HG02759 (cell line): Measurements from ENCODE around the gene OLFM2.
"Not testable (repeated sequence)": the region's sequence is repeated elsewhere in the genome, so short reads cannot be mapped to it uniquely, and the experiment has no call there.

Experiments
- ATAC-seq: cut with Tn5 transposase; IDR thresholded peaks from one replicate; pipeline ENCODE4 v1.9.1; 2021; ENCODE audit warnings: mild to moderate bottlenecking, moderate library complexity; ENCODE audit not compliant: unreplicated experiment

The OLFM2 gene

DNA sequence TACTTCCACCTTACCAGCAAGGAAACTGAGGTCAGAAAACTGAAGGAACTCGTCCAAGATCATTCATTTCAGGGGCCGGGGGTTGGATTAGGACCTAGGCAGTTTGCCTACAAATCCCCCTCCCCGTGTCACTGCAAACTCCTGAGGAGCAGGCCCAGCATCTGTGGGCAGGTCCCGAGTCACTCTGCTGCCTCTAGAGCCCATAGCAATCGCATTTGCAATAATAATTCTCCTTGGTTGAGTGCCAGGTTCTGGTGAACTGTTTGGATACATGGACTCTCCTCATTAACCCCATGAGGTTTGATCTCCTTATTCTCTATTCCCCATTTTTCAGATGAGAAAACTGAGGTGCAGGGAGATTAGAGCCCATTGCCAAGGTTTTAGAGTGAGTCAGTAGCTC, 100.3 kb downstream of the OLFM2 start:
- ATAC-seq: no peak

DNA sequence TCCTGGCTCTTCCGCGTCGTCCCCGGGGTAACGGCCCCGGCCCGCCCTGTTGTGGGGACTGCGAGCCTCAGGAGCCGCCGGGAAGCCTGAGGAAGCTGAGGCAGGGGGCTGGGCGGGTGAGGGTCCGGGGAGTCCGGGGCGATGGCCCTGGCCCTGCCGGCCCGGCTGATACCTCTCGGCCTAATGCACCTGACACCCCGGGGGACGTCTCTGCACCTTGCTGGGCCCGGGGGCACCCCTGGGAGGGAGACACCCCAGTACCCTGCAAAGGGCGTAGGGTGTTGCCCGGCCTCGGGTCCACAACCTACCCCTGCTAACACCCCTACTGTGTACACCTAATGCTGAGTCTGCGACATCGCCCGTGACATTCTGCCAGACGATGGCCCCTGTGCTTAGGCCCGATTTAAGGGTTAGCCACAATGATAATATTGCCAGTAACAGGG, 100.8 kb downstream of the OLFM2 start:
- ATAC-seq: peak; percentile 23

DNA sequence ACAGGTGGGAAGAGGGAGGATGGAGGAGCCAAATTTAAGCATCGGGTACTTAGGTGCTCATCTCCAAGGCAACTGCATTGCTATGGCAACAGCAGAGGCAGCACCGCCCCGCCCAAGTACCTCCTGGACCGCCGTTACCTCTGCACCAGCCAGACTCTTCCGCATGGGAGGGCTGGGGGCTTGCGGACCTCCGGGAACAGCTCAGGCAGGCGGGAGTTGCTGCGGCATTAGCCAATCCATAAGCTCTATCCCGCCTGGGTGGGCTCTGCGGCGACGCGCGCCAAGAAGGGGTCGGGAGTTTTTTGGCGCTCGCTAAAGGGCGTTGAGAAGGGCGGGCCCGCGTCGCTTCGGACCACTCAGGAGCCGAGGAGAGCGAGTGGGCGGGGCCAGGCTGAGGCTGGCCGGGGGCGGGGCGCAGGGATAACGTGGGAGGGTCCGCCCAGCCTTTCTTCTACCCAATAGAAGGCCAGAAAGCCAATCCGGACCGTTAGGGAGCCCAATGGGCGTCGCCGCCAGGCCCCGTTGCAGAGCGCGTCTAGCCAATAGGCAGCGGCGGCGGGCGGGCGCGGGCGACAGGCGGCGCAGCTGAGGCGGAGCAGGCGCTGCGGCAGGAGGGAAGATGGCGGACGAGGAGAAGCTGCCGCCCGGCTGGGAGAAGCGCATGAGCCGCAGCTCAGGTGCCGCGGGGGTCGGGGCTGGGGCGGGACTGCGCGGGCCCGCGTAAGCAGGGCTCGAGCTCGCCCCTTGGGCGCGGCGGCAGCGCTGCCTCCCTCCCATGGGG, 101.4 kb downstream of the OLFM2 start, which contains the start of gene PIN1:
Gene PIN1, plus strand, starts transcription at position 593 of the 781 bp plus-strand sequence. Its CDS starts 27 bp downstream, at position 620.
- peak; percentile 96 for ATAC-seq

DNA sequence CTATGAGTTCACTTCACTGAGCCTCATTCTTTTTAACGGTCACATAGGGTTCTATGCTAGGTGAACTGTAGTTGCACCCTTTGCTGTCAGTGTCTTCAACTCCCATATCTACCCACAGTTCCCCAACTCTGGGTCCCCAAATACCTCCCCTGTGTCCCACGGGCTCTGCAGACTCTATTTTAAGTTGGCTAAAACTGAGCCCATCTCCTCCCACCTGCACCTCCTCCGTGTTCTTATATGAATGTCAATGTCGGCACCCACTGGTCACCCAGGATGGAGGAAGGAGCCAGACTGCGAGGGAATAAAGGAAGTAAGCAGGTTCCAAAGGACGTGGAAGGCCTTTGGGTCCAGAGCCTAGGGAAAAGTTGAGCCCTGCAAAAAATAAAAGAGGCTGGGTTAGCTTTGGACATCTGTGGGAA, 102.0 kb downstream of the OLFM2 start:
- no peak for ATAC-seq

DNA sequence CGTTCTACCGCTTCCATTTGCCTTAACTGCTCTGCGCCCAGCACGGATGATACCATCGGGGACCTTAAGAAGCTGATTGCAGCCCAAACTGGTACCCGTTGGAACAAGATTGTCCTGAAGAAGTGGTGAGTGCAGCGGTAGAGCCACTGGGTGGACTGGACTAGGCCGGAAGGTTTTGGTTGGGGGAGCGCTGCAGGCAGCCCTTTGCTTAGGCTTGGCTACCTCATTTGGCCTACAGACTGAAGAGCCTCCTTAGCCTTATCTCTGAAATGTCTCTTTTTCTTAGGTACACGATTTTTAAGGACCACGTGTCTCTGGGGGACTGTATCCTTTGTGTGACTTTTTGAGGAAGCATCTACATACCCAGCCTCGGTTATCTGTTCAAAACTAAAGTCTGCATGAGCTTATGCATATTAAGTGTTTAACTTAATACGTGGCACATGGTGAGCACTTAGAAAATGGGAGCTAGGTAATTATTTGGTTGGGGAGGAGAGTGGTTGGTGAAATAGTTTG, 107.7 kb downstream of the OLFM2 start:
- ATAC-seq: no peak

DNA sequence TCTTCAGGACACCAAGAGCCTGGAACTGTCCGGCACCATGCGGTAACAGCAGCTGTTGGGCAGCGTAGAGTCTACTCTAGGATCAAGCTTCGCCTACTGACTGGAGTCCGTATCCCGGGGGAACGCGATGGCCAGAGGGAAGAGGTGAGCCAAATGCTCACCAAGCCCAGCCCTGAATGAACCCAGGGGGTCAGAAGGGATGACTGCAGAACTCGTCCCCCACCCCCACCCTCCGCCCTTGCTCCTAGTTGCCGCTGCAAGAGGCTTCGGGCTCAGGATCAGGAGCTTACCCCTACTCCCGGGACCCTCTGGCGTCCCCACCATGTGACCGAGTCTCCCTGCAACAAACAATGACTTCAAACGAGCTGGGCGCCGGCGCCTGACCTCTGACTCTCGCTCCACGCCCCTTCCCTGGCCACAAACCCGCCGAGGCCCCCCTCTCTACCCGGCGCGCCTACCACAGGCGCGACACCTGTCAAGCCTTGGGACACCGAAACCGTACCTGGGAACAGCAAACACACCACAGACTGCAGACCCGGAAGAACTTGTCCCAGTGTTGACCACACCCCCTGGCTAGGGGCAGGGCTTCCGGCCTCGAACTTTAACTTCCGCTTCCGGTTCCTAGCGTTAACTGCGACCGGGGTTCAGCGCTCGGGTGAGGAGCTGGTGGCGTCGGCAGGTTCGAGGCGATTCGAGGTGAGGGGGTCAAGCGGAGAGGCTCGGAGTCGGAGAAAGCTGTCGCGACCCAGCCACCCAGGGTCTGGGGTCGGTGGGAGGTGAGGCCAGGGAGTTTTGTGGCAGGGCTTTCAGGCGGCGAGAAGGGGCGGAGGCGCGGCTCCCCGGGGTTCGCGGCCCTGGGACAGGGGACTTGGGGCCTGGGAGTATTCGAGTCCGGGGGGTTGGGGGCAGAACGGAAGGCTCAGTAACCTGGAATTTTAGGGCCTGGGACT, 108.8 kb downstream of the OLFM2 start, which contains the start of gene UBL5:
Gene UBL5, plus strand, starts transcription at position 630 of the 950 bp plus-strand sequence. CDS start 420 bp downstream, outside the sequence.
- ATAC-seq: peak; percentile 94

DNA sequence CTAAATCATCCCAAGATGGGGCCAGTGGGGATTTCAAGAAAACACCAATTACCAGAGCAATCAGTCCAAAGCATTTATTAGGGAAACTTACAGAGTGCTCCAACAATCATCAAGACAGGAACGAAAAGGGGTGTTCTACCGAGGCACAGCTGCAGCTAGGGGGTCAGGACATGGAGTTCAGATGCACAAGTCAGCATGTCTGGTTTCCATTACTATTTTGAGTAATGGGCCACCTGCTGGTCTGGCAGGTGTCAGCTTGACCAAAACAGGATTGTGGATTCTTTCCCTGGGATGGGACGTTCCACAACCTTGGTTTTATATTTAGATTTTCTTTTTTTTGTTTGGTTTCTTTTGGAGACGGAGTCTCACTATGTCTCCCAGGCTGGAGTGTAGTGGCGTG, 112.5 kb downstream of the OLFM2 start:
- no peak for ATAC-seq

DNA sequence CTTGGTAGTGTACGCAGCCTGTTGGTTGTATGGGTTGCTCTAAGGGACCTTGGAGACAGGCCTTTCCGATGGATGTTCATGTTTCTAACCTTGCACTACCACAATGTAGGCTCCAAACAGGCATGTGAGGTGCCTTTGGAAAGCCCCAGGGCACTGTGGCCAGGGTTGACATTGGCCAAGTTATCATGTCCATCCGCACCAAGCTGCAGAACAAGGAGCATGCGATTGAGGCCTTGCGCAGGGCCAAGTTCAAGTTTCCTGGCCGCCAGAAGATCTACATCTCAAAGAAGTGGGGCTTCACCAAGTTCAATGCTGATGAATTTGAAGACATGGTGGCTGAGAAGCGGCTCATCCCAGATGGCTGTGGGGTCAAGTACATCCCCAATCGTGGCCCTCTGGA, 116.3 kb downstream of the OLFM2 start:
- ATAC-seq: not testable (repeated sequence)

DNA sequence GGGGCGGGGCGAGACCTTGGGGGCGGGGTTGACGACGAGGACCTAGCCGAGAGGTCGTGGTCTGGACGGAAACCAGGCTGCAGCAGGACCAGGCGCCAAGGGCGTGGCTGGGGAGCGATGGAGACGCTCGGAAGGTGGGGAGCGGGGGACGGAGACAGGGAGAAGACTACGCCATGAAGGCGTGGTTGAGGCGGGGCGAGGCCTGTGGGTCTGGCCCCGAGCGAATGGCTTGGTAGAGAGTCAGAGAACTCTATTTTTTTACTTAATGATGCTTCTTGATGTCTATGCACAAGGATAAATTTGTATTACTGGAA, 116.8 kb downstream of the OLFM2 start:
- ATAC-seq: no peak

DNA sequence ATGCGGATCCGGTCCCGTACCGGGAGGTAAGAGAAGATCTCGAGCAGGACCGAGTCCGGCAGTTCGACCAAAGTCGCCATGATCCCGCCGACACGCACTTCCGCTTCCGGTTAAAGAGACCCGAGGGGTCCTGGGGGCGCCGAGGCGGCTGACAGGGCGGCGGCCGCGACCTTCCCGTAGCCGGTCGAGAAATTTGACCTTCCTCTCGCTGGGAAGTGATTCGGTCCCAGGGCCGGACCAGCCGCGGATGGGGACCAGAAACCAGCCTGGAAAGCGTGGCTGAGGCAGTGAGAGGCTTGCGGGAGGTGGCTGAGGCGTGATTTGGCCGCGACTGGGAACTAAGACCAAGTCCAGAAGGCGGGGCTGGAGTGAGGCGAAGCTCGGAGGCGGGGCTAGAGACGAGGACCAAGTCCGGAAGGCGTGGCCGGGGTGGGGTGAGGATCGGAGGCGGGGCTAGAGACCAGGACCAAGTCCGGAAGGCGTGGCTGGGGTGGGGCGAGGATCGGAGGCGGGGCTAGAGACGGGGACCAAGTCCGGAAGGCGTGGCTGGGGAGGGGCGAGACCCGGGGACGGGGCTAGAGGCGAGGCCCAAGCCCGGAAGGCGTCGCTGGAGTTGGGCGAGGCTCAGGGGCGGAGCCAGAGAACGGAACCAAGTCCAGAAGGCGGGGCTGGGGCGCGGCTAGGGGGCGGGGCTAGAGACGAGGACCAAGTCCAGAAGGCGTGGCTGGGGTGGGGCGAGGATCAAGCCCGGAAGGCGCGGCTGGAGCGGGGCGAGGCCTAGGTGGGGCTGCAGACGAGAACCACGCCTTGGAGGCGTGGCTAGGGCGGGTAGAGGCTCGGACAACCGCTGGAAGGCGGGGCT, 117.3 kb downstream of the OLFM2 start, which contains the start of gene FBXL12:
Gene FBXL12, minus strand, starts transcription at position 346 of the 862 bp plus-strand sequence. Its CDS starts 266 bp downstream, at position 80.
- peak; percentile 86 for ATAC-seq

DNA sequence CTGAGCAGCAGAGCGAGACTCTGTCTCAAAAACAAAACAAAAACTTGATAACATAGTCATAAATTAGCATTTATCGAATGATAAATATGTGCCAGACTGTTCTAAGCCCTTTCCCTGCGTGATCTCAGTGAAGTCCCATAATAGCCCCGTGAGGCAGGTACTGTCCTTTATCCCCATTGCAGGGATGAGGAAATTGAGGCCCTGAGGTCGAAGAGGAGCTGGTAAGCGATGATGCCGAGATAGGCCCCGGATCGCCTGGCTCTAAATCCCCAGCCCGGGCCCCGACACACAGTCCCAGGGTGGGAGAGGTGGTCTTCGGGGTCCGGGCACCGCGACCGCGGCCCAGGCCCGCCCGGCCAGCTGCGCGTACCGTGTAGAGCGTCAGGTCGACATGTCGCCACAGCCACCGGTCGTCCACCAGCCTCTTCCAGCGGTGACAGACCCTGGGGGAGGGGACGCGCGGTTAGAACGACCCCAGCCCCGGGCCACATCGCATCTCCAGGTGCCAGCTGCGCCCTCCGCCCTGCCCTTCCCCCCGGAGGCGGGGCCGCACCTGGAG, 118.1 kb downstream of the OLFM2 start:
- ATAC-seq: peak; percentile 1

DNA sequence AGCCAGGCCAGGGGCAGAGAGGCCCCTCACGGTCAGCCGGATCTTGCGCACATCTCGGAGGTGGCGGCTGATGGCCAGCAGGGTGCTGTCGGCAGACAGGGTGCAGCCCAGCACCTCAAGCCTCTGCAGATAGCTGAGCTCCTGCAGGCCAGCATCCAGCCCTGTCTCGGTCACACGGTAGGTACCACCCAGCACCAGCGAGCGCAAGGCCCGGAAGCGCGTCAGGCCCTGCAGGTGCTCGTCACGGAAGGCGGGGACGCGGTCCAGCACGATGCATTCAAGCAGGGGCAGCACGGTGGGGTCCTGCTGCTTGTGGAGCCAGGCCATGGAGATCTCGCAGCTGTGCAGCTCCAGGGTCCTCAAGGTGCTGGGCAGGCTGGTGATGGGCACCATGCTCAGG, 125.2 kb downstream of the OLFM2 start:
- no peak for ATAC-seq

DNA sequence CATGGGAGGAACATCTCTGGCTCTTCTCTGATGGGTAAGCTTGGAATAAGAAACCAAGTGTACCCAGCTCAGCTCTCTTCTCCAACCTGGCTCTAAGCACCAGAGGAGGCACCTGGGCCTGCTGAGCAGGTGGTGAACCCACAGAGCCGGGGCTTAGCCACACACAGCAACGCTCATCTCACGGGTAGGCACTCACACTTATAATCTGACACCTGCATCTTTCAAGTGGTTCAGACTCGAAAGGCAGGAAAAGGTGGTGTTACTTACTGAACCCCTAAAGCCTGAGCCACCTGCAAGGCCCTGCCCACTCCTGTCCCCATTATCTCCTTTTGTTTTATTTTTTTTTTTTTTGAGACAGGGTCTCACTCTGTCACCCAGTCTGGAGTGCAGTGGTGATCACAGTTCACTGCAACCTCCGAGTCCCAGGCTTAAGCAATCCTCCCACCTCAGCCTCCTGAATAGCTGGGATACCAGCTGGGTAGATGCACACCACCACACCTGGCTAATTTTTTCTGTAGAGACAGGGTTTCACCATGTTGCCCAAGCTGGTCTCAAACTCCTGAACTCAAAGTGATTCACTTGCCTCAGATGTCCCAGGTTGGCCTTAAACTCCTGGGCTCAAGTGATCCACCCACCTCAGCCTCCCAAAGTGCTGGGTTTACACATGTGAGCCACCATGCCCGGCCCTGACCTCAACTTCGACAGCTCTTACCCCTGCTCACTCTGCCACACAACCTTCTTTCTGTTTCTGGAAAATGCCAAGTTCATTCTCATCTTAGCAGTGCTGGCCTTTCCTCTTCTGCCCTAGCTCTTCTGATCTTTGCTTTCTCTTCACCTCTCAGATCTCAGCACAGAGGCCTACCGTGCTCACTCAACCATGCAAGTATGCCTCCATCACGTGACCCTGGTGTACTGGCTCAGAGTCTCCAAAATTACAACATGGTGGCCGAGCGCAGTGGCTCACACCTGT, 127.2 kb downstream of the OLFM2 start:
- ATAC-seq: no peak

DNA sequence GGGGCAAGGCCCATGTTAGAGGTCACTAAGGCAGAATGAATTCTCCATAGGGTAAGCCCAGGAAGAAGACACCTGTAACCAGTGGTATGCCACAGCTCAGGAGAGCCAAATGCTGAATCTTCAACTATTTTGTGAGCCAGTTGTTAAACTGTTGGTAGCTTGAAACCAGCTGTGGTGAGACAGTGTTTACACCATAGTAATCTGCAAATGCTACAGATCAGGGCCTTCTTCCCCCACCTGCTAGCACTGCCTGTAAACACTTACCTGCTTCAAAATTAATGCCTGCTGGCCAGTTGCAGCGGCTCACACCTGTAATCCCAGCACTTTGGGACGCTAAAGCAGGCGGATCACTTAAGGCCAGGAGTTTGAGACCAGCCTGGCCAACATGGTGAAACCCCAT, 129.5 kb downstream of the OLFM2 start:
- no peak for ATAC-seq
